ENCODE data around the gene DDX39B. TPM values are rescaled to one million over a fixed set of nuclear protein-coding genes. Genes with fewer than 3 reads are reported as not detected.

DDX39B gene
- total and polyA plus RNA-seq, 2 of the 4 experiments (the other 2 are of a cell fraction): 371 to 796 TPM

DNA sequence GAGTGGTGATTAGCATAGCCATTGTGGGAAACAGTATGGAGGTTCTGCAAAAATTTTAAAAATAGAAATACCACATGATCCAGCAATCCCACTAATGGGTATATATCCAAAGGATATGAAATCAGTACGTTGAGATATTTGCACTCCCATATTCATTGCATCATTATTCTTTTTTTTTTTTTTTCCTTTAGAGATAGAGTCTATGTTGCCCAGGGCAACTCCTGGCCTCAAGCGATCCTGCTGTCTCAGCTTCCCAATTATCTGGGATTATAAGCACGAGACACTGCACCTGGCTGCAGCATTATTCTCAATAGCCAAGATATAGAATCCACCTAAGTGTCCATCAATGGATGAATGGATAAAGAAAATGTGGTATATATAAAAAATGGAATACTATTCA lies 20.0 kb downstream of the DDX39B start:
- Histone ChIP-seq H3K4me2 (ENCODE audit: low read depth, low read length) (no peak overlapping the region), H3K14ac (replicated peaks; ENCODE audit: low read depth, low read length) (no peak overlapping the region), H2AK5ac (ENCODE audit: low read depth, low read length) (no peak overlapping the region), H3K23ac (ENCODE audit: low read depth, low read length) (no peak overlapping the region), H3K4me1 (ENCODE audit: control insufficient read depth, insufficient read depth, low read length) (peaks cover 10% of the 10 kb centered on the region), H3K9me1 (ENCODE audit: insufficient read depth, low read length) (peaks cover 14% of the 10 kb centered on the region), H3K4ac (ENCODE audit: low read depth, low read length) (no peak overlapping the region), H2BK120ac (ENCODE audit: low read depth, low read length) (no peak overlapping the region), H3K79me1 (ENCODE audit: low read depth in 1 of 2, low read length in 2 of 2) (peaks cover 0 to 10% of the 10 kb centered on the region in 2 experiments; a peak in 1 of 4 replicates), H2BK15ac (ENCODE audit: low read depth, low read length) (no peak overlapping the region), H3K18ac (ENCODE audit: low read depth, low read length) (no peak overlapping the region), H3K27me3 (ENCODE audit: control insufficient read depth, insufficient read depth, low read length) (no peaks in the 10 kb centered on the region), H4K91ac (ENCODE audit: insufficient read depth, low read depth, low read length) (no peak overlapping the region), H3K27ac (ENCODE audit: insufficient read depth, low read length) (no peak overlapping the region), H2BK5ac (ENCODE audit: low read depth, low read length, poor library complexity, severe bottlenecking) (no peak overlapping the region), H4K20me1 (ENCODE audit: insufficient read depth, low read length) (0 out of 2 replicates have a peak, but pooled peaks cover 5% of the 10 kb centered on the region), H3K36me3 (ENCODE audit: control insufficient read depth, insufficient read depth, low read length) (no peaks in the 10 kb centered on the region), H3K9me3 (ENCODE audit: control insufficient read depth, insufficient read depth, low read length) (no peaks in the 10 kb centered on the region), H3K4me3 (ENCODE audit: insufficient read depth, low read depth, low read length) (no peak overlapping the region), H2AFZ (replicated peaks; ENCODE audit: low read length, poor library complexity) (no peak overlapping the region), H2BK20ac (ENCODE audit: low read depth, low read length) (no peak overlapping the region), H3K9ac (ENCODE audit: low read depth, low read length) (no peak overlapping the region), H2AK9ac (replicated peaks; ENCODE audit: low read depth, low read length, poor library complexity) (no peak overlapping the region), H4K8ac (ENCODE audit: low read depth in 2 of 2, low read length in 2 of 2) (no peak overlapping the region), H4K5ac (ENCODE audit: low read depth, low read length) (no peak overlapping the region), H3K56ac (ENCODE audit: extremely low read depth, insufficient read depth, low read length) (no peak overlapping the region)
- no CpG with 5 or more reads among the region's 3 CpGs for WGBS, 2 experiments (ENCODE audit: extremely low coverage in 2 of 2, insufficient read length in 1 of 2)
- no peak for TF ChIP-seq CEBPB (IDR thresholded peaks at IDR 0.05; ENCODE audit: low read depth, low read length)
- no peak for TF ChIP-seq USF2 (IDR thresholded peaks at IDR 0.05; ENCODE audit: low read depth, low read length)
- TF ChIP-seq, protein P1, sequence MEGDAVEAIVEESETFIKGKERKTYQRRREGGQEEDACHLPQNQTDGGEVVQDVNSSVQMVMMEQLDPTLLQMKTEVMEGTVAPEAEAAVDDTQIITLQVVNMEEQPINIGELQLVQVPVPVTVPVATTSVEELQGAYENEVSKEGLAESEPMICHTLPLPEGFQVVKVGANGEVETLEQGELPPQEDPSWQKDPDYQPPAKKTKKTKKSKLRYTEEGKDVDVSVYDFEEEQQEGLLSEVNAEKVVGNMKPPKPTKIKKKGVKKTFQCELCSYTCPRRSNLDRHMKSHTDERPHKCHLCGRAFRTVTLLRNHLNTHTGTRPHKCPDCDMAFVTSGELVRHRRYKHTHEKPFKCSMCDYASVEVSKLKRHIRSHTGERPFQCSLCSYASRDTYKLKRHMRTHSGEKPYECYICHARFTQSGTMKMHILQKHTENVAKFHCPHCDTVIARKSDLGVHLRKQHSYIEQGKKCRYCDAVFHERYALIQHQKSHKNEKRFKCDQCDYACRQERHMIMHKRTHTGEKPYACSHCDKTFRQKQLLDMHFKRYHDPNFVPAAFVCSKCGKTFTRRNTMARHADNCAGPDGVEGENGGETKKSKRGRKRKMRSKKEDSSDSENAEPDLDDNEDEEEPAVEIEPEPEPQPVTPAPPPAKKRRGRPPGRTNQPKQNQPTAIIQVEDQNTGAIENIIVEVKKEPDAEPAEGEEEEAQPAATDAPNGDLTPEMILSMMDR (conservative IDR thresholded peaks at IDR 0.05; ENCODE audit: low read depth, low read length): no peak
- TF ChIP-seq RCOR1 (IDR thresholded peaks at IDR 0.05; ENCODE audit: insufficient replicate concordance, low read length): no peak
- ChIA-PET CTCF (no interaction called here), POLR2A (ENCODE audit: unreplicated experiment) (no interaction called here)
- no peak for DNase-seq
- intact Hi-C loops (cut with micrococcal nuclease) (no loop called here), dilution Hi-C loops (cut with HindIII; ENCODE audit: low sequenced_read_pairs, unreplicated experiment) (no loop called here), in situ Hi-C loops (cut with MboI; ENCODE audit: low sequenced_read_pairs) (no loop called here)
- ATAC-seq (ENCODE audit: low read depth): no peak
- BruUV-seq (replicated peaks): no TSS peak
